NCI-H2107 (cell line): ENCODE results near the gene OR5L2.
"Not testable (repeated sequence)": the region's sequence is repeated elsewhere in the genome, so short reads cannot be mapped to it uniquely, and the experiment has no call there.

Experiments used
- DNase-seq: peaks from one replicate; lab custom pipeline; 2025; lab: John Stamatoyannopoulos, UW

Gene OR5L2

GRCh38 chr11:55826919-55827318 is at the start of gene OR5L2:
Gene OR5L2, plus strand, starts transcription at chr11:55827219. Its CDS starts 0 bp downstream, at chr11:55827219.
- no peak for DNase-seq

GRCh38 chr11:55791606-55792005 is 35.4 kb upstream of the OR5L2 start:
- no peak for DNase-seq

GRCh38 chr11:55793321-55793720 is 33.7 kb upstream of the OR5L2 start:
- DNase-seq, result no peak

- DNase-seq, result no peak
Observed at GRCh38 chr11:55795256-55795655, 31.8 kb upstream of the OR5L2 start, which contains the start of gene OR5D14. Gene OR5D14, plus strand, starts transcription at chr11:55795556. Its CDS starts 0 bp downstream, at chr11:55795556.

- no peak for DNase-seq
Observed at GRCh38 chr11:55806248-55806647, 20.8 kb upstream of the OR5L2 start.

- no peak for DNase-seq
Observed at GRCh38 chr11:55811067-55811466, 16.0 kb upstream of the OR5L2 start, which contains the start of gene OR5L1. Gene OR5L1, plus strand, starts transcription at chr11:55811367. Its CDS starts 100 bp downstream, at chr11:55811467.

- DNase-seq, result no peak
Observed at GRCh38 chr11:55819330-55819729, 7.7 kb upstream of the OR5L2 start, which contains the start of gene OR5D18. Gene OR5D18, plus strand, starts transcription at chr11:55819630. Its CDS starts 0 bp downstream, at chr11:55819630.

GRCh38 chr11:55838452-55838851 is 11.4 kb downstream of the OR5L2 start, which contains the start of gene OR5D16:
Gene OR5D16, plus strand, starts transcription at chr11:55838752. Its CDS starts 0 bp downstream, at chr11:55838752.
- DNase-seq, result no peak

- no peak for DNase-seq
Observed at GRCh38 chr11:55847453-55847852, 20.4 kb downstream of the OR5L2 start.

GRCh38 chr11:55849037-55849436 is 22.0 kb downstream of the OR5L2 start:
- no peak for DNase-seq

- DNase-seq, result no peak
Observed at GRCh38 chr11:55852141-55852540, 25.1 kb downstream of the OR5L2 start.

GRCh38 chr11:55854704-55855103 is 27.7 kb downstream of the OR5L2 start:
- no peak for DNase-seq

GRCh38 chr11:55867354-55867753 is 40.3 kb downstream of the OR5L2 start:
- DNase-seq, result not testable (repeated sequence)

GRCh38 chr11:55872731-55873130 is 45.7 kb downstream of the OR5L2 start:
- not testable (repeated sequence) for DNase-seq

- DNase-seq, result not testable (repeated sequence)
Observed at GRCh38 chr11:55873146-55873545, 46.1 kb downstream of the OR5L2 start.
